Stimulated activated CD4-positive, alpha-beta T cell treated with anti-CD3 and anti-CD28 coated beads, Interleukin-1b, Interleukin-23, amount 100 ng/mL, for 1 hour (primary cell): ENCODE measurements around the gene WDR31.
A peak's percentile ranks its signal among the peaks of the same experiment; 100 is the strongest.
"Not testable (repeated sequence)": the region's sequence is repeated elsewhere in the genome, so short reads cannot be mapped to it uniquely, and the experiment has no call there.

Experiments used
- DNase-seq, 2 donors: peaks; one replicate each; pipeline ENCODE4 v3.0.0-alpha.2; 2020; ENCODE audit warnings: low read depth in 2 of 2

The WDR31 gene

DNA sequence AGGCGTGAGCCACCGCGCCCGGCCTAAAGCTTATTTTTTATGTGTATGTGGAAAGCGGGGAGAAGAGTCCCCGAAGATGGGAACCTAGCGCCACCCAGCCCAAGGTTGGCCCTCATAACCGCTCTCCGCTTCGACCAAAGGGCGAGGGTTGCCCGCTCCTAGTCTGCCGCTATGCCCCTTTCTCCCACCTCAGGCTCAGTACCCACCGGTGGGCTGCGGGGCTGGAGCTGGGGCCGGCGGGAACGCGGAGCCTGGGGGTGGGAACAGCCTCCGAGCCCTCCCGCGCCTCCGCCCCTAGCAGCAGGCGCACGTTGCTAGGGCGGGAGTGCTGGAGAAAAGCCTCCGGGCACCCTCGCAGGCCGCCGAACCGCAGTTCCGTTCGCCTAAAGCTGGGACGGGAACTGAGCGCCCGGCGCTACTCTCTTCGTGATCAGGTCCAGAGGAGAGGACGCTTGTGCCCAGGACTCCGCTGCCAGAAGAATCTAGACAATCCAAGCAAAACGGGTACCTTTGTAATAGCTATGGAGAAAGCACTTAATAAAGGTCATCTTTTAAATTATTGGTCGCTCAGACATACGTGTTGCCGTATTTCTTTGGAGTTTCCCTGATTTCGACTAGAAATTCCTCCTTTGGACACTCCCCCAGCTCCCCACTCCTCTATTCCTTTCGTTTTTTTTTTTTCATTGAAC lies at the start of gene WDR31:
Gene WDR31, minus strand, starts transcription at position 265 of the 689 bp plus-strand sequence. CDS start 8,253 bp downstream, outside the sequence.
- peak; percentile 56 to 72 for DNase-seq

DNA sequence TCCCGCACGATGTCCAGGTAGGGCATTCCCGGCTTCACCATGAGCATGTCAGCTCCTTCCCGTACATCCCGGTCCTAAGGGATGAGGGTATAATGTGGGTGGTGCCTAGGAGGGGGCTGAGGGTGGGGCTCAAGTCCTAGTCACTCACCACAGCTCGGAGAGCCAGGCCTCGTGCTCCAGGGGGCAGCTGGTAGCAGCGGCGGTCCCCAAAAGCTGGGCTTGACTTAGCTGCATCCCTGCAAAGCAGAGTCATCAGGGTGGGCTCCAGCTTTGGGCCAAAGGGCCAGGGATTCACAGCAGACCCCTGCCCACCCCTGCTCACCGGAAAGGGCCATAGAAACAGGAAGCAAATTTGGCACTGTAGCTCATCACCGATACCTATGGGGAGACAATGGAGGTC lies 49.4 kb upstream of the WDR31 start:
- no peak for DNase-seq

DNA sequence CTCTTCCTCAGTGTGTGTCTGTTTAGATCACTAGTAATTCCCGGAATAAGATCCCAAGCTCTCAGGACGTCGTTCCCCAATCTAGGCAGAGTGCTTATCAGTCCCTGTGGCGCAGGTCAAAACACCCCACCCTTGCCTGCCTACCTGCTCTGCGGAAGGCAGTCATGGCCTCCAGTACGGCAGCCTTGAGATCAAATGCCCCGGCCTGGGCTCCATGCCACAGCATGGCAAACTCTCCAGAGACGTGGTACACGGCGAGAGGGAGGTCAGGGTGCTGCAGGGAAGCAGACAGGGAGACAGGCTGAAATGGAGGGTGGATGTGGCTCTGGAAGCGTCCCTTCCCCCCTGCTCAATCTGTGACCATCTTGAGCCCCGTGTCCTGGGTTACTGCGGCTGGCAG lies 48.8 kb upstream of the WDR31 start:
- DNase-seq: no peak

DNA sequence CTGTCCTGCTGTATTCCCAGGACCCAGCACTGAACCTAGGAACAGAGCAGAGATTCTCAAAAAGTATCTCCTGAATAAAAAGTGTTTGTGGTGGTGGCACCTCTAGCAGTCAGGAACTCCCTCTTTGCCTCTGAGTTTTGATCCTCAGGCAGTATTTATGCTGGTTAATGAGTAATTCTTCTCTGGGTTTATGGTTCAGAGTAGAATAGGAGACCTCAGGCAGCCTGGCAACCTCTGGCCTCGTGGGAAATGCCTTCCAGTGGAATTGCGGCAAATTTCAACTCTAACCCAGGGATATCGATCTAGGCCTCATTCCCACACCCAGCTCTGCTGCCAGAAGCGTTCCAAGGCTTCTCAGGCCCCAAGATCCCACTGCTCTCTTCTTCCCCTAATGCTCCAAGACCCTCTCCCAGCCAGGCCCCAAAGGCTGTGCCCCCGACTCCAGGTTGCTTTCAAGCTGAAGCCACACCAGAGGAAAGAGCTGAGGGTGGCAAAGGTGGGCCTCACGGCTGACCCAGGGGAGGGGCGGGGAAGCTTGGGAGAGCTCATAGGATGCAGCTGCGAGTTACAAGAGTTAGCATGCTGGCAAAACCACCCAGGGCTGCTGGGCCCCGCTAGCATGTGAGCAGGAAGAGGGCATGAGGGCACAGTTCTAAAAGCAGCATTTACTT lies 47.6 kb upstream of the WDR31 start:
- no peak for DNase-seq

- DNase-seq: no peak
Measured at GRCh38 chr9:113386571-113387393, 46.7 kb upstream of the WDR31 start.

DNA sequence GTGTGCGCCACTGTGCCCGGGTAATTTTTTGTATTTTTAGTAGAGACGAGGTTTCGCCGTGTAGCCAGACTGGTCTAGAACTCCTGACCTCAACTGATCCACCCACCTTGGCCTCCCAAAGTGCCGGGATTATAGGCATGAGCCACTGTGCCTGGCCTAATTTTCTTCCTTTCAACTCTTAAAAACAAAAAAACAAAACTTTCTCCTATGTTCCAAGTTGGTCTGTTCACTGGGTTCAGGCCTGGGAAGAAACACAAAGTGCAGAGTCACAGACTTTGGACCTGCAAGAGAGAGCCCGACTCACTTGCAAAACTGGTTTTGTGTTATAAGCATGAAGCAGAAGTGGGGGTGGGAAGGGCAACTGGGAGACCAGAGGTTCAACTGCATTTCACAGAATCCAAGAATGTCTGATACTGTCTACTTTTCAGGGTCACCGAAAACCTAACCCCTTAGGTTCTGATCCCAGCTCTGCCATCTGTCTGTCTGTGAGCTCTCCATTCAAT lies 41.9 kb upstream of the WDR31 start:
- no peak for DNase-seq

- not testable (repeated sequence) for DNase-seq
Measured at GRCh38 chr9:113381441-113381840, 41.4 kb upstream of the WDR31 start.

DNA sequence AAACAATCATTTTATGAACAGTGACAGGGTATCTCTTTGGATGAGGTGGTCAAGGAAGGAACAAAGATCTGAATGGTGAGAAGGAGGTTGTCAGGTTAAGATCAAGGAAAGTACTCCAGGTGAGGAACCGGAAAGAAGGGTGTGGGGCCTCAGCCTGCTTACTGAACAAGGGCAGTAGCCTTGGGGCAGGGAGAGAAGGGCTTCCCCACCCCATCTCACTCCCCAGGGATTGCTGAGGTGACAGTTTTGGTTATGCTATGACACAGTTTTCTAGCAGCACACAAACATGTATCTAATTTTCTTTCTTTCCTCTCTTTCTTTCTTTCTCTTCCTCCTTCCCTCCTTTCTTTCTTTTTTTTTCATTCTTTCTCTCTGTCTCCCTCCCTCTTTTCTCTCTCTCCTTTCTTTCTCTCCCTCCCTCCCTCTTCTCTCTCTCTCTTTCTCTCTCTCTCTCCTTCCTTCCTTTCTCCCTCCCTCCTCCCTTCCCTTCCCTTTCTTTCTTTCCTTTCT lies 40.8 kb upstream of the WDR31 start:
- DNase-seq: no peak

- DNase-seq: not testable (repeated sequence)
Measured at GRCh38 chr9:113379829-113380210, 39.7 kb upstream of the WDR31 start.

DNA sequence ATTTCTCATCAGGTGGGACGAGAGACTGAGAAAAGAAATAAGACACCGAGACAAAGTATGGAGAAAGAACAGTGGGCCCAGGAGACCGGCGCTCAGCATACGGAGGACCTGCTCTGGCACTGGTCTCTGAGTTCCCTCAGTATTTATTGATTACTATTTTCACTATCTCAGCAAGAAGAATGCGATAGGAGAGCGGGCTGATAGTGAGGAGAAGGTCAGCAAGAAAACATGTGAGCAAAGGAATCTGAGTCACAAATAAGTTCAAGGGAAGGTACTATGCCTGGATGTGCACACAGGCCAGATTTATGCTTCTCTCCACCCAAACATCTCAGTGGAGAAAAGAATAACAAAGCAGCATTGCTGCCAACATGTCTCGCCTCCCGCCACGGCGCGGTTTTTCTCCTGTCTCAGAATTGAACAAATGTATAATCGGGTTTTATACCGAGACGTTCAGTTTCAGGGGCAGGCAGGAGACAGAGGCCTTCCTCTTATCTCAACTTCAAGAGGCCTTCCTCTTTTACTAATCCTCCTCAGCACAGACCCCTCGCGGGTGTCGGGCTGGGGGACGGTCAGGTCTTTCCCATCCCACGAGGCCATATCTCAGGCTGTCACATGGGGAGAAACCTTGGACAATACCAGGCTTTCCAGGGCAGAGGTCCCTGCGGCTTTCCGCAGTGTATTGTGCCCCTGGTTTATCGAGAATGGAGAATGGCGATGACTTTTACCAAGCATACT lies 39.2 kb upstream of the WDR31 start:
- DNase-seq: not testable (repeated sequence)

DNA sequence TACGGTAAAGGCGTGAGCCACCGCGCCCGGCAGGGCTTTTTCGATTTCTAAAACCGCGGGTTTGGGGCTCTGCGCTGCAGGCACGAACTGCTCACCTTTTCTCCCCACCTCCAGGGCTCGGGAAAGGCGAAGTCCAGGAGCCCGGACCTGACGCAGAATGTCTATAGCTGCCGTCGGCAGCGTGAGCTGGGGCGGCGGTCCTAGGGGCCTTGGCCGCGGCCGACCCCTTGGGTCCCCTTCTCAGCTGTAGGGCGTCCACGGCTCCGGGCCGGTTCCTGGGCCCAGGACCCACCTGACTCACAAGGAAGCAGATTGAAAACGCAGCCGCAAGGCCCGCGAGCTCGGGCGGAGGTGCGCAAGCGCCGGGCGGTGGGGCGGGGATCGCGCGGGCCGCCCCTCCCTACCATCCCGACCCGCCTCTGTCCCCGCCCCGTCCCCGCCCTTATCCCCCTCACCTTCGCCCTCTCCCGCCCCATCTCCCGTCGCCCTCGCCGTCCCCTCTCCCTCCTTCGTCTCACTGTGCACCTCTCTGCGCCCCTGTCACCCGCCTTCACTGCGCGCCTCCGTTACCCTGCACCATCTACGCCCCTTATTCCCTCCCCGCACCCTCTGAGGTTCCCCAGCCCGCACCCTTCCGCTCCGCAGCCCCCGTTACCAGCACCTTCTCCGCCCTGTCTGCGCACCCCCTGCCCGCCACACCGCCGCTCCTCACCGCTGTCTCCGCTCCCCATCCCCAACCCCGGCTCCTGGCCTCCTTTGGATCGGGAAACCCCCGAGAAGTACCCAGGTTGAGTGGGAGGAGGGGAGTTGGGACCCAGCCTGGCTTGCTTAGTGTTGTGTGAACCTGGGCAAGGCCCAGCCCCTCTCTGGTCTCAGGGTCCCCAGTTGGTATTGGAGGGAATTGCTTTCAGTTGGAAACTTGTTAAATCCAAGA lies 36.8 kb upstream of the WDR31 start, which contains the start of gene HDHD3:
Gene HDHD3, minus strand, starts transcription at position 353 of the 934 bp plus-strand sequence. CDS start 2,632 bp downstream, outside the sequence.
- peak; percentile 38 to 62 for DNase-seq

DNA sequence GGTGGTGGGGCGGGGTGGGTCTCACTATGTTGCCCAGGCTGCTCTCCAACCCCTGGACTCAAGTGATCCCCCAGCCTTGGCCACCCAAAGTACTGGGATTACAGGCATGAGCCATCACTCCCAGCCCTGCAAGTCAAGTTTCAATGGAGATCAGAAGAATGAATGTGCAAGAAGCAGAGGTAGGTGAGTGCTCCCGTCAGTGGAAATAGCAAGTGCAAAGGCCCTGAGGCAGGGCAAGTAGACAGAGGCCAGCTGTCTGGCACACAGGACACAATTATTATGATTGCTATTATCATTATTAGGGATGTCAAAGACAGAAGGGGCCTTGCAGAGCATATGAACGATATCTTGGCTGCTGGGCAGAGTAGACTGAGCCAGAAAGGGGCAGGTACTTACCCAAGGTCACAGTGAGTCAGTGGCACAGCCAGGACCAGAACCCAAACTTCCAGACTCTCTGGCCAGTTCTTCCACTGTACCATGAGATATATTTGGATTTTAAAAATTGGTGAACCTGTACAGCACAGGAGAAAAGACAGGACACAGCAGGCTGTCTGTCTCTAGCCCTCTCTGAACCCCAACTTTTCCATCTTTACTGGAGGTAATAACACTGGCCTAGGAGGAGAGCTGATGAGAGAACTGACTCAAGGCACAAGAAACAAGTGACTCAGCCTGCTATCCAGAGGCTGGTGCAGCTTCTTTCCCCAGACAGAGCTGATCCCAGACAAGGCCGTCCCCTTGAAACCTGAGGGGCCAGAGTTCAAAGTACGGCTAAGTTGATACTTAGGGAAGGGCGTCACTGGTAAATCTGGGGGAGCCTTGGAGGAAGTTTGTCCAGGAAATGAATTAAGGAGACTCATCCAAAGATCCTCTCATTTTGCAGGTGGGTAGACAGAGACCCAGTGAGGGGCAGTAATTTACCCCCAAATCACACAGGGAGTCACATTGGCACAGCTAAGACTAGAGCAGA lies 35.3 kb upstream of the WDR31 start:
- no peak for DNase-seq

DNA sequence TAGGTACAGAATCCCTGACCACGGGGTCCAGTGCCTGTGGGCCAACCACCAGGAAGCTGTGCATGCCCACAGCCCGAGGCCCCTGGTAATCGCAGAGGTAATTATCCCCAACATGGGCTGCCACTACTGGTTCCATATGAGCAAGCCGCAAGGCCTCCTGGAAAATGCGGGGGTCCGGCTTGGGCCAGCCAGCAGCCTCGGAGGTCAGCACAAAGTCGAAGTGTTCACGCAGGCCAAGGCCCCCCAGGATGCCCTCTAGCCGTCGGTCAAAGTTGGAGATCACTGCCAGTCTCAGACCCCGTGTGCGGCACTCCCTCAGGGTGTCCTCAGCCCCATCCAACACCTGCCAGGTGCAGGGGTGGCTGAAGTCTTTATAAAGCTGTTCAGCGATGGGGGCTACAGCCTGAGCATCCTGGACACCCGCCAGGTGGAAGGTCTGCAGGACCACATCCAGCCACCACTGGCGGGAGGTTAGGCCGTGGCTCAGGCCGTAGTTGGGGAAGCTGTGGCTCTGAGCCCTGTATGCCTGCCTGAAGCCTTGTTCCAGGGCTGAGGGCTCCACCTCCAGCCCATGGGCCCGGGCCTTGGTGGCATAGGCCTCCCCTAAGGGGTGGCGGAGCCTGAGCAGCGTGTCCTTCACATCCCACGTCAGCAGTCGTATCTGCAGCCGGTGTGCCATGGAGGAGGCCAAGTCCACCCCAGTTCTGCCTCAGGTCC lies 33.8 kb upstream of the WDR31 start:
- no peak for DNase-seq

- no peak for DNase-seq
Measured at GRCh38 chr9:113373256-113373655, 33.2 kb upstream of the WDR31 start.

- no peak for DNase-seq
Measured at GRCh38 chr9:113372059-113372458, 32.0 kb upstream of the WDR31 start.

DNA sequence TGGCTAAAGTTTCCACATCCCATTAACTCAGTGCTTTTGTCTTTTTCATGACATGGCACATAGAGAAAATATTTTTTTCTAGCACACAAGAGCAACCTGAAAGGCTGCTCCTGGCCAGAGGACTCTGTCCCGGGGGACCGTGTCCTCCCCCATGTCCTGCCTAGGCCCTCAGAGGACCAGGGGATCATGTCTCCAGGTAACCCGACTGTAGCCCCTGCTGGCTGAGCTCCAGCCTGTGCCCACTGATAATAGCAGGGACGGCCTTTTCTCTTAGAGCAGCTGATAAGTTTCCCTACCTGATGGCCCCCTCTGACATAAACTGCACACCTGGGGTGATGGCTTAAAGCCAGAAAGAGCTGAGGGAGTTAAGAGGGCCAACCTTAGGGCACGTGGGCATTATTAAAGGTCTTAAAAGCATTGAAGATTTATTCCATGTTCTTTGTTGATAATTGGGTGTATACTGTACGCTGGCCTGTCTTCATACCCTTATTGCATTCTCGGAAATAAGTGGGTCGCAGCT lies 30.8 kb upstream of the WDR31 start:
- DNase-seq: no peak

- DNase-seq: no peak
Measured at GRCh38 chr9:113369855-113370140, 29.7 kb upstream of the WDR31 start.
